Stimulated activated CD4-positive, alpha-beta T cell treated with anti-CD3 and anti-CD28 coated beads, Interleukin-2, amount 100 ng/mL, for 4 hours (primary cell): ENCODE data around the gene EXOC3L4.

Experiments
- DNase-seq: peaks from one replicate; pipeline ENCODE4 v3.0.0-alpha.2; 2020; ENCODE audit warnings: low read depth

The EXOC3L4 gene

DNA sequence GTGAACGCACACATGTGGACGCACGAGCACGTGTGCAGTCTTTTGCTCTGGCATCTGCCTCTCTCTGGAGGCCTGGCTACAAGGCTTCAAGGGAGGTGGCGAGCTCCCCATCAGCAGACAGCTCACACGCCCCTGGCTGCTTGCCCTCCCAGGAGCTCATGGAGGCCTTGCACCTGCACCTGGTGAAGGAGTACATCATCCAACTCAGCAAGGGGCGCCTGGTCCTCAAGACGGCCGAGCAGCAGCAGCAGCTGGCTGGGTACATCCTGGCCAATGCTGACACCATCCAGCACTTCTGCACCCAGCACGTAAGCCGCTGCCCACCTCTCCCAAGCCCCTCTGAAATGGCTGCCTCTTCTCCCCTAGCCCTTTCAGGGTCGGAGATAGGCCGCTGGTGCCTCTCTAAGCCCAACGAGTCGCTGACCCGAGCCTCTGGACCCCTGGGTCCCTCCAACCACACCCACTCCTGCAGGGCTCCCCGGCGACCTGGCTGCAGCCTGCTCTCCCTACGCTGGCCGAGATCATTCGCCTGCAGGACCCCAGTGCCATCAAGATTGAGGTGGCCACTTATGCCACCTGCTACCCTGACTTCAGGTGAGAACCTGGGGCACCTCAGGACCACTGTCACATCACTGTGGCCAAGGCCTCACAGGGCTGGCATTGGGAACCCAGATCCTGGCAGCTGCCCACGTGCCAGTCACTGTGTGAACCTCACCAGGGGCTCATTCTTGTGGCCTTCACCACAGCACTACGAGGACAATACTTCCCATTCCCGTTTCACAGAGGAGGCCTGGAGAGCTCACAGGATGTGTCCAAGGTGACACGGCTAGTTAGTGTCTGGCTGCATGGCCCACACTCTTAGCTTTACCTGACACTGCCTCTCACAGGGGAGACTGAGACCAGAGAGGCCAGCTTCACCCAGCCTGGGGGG lies 39.0 kb downstream of the EXOC3L4 start:
- DNase-seq, result no peak

DNA sequence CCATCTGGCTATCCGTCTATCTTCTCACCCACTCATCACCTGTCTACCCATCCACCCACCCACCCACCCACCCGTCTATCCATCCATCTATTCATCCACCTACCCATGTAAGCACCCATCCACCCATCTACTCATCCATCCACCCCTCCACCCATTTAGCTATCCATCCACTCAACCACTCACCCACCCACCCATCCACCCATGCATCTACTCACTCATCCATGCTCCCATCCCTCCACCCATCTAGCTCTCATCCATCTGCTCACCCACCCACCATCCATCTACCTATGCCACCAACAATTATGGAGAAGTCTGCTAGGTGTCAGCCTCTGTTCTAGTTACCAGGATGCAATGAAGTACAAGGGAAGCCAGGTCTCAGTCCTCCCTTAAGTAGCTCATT lies 39.9 kb downstream of the EXOC3L4 start:
- no peak for DNase-seq

DNA sequence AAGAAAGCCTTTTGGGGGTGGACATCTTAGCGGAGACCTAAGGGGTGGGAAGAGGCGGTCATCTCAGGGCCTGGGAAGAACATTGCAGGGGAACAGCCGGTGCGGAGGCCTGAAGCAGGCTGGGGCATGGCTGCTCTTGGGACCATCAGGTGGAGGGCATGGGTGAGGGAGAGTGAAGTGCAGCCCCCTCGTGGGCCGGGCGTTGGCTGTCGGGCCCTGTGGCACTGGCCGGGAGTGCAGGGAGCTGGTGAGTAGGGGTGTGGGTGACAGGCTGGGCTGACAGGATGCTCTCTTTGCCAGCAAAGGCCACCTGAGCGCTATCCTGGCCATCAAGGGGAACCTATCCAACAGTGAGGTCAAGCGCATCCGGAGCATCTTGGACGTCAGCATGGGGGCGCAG lies 40.4 kb downstream of the EXOC3L4 start:
- DNase-seq, result no peak

DNA sequence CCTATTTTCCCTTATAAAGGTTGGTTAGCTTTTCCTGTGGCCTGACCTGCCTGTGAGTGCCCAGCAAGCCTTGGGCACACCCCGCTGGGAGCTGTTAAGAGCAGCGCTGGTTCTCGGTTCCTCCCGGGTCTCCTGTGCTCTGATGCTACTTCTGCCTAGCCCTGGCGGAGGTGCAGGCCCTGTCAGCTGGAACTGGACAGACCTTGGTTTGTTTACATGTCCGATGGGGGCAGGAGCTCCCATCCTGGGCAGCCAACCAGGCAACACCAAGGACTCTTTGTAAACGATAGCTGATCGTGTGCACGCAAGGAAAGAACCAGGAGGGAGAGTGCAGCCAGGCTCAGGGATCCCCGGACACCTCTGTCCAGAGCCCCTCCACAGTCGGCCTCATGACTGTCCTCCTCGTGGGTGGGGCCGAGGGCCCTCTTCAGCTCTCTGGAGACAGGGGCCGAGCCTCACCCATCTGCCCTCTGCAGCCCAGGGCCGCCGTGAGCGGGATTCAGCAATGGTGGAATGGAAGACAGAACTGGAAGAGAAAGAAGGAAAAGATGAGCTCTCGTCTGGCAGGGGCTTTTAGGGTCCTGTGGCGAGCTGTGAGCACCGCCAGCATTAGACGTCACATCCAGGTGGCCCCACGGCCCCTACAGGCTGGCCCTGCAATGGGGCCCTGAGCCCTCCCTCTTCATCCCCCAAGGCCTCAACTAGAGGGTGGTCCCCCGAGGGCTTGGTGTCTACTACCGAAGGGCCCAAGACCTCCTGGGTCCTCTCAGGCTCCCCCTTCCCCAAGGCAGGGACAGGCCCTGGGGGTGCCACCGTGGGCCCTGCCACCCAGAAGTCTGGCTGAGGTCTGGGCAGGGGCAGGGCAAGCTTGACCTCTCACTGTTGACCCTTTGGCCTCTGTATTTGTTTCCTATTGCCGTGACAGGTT lies 41.1 kb downstream of the EXOC3L4 start:
- DNase-seq, result no peak

DNA sequence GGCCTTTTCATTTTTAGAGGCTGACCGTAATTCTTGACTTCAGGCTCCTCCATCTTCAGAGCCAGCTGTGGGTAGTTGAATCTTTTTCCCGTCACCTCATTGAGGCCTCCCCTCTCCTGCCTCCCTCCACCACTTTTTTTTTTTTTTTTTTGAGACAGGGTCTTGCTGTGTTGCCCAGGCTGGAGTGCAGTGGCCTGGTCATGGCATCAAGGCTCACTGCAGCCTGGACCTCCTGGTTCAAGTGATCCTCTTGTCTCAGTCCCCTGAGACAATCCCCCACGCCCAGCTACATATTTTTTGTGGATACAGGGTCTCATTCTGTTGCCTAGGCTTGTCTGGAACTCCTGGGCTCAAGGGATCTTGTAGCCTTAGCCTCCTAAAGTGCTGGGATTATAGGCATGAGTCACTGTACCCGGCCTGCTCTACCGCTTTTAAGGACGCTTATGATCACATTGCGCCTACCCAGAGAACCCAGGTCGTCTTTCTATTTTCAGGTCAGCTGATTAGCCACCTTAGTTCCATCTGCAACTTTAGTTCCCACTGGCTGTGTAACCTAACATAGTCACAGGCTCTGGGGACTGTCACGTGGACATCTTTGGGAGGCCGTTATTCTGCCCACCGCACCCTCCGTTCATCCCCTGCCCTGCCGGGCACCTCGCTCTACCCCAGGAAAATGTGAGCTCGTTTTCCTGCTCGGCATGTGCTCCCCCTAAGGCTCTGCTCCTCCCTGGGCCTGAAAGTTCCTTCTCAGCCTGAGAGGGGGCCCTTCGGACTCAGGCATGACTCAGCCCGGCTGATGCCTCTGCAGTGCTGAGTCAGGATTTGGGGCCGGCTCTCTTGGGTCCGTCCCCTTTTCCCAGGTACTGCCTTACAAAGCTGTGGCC lies 42.1 kb downstream of the EXOC3L4 start:
- no peak for DNase-seq

DNA sequence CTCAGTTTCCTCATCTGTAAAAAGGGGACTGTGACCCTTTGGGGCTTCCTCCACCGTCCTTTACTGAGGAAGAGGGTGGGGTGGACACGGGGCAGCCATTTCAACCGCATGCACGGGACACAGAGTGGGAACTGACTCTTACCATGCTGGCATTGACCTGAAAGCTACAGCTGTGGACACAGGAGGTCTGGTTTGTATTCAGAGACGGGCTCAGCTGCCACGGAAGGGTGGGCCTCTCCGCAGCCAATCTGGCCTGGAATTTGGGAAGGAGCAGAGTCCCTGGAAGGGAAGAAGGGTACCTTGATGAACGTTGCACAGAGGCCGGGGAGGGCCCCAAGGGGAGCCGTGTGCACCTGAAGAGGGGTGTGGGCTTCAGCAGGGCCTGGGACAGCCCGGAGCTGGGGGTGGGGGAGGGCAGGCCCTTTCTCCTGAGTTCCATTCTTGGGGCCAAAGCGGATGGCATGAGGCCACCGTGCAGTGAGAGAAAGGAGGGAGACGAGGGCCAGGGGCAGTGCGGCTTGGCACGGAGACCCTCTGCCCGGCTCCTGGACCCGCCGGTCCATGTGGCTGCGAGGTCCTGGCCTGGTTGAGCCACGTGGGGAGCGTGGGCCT lies 43.3 kb downstream of the EXOC3L4 start:
- no peak for DNase-seq

DNA sequence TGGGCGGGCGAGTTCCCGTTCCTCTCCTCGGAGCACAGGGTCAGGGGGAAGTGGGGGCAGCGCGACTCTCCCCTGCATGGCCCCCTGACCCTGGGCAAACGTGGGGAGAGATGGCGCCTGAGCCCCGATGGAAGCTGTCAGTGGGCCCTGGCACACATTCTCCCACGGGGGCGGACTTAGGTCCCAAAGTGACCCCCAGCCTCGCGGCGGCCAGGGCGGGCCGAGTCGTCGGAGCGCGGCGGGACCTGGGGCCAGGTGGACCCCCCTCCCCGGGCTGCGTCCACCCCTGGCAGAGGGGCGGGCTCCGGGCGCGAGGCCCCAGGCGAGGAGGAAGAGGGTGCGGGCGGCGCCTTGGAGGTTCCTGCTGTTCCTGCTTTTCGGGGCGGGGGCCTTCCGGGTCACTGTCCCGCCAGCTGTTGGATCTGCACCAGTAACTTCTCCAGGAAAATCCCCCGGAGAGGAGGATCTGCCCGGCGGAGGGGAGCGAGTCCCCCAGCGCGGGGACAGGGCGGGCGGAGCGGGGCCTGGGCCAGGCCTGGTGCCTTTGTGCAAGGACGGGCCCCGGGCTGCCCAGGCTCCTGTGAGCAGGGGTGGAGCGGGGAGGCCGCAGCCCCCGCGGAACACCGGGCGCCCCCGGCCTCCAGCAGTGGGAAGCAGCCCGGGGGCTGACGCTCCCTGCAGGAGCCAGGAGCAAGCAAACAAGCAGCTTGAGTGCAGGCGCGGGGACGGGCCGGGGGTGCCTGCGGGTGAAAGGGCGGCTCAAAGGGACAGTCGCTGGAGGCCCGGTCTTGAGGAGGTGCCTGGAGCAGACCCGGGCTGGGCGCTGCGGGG lies 44.0 kb downstream of the EXOC3L4 start:
- no peak for DNase-seq

DNA sequence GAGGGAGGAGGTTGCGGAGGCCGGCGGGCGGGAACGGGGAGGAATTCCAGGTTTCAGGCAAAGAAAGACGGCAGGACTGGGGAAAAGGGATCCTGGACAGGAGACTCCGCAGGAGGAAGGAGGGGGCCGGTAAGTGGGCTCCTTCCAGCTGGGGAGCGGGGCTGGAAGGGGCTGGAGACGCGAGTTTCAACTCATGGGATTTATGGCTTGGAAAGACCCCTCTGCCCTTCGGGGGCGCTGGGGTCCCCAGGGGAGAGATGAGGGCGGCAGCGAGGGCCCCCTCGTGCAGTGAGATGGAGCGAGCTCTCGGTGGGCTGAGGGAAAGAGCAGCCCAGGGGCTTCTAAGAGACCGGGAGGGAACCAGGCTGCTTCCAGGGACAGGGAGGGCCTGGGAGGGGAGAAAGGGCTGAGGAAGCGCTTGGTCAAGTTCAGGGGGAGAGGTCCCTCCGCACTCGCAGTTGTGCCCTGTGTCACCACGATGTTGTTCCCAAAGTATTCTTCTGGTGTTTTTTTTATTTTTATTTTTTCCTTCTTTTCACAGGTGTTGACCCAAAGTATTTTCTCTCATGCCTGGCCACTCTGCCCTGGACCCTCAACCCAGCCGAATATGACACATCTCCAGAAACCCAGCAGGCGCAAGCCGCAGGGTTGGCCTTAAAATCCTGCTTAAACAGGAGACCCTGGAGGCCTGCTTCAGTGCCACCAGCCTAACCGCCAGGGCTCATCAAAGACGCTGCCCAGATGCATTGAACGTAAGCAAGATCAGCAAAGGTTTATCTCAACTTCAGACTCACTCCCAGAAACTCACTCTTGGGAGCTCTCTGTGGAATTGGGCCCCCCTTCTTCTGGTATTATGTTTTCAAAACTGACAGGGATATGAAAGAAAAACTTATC lies 44.9 kb downstream of the EXOC3L4 start:
- DNase-seq, result no peak

DNA sequence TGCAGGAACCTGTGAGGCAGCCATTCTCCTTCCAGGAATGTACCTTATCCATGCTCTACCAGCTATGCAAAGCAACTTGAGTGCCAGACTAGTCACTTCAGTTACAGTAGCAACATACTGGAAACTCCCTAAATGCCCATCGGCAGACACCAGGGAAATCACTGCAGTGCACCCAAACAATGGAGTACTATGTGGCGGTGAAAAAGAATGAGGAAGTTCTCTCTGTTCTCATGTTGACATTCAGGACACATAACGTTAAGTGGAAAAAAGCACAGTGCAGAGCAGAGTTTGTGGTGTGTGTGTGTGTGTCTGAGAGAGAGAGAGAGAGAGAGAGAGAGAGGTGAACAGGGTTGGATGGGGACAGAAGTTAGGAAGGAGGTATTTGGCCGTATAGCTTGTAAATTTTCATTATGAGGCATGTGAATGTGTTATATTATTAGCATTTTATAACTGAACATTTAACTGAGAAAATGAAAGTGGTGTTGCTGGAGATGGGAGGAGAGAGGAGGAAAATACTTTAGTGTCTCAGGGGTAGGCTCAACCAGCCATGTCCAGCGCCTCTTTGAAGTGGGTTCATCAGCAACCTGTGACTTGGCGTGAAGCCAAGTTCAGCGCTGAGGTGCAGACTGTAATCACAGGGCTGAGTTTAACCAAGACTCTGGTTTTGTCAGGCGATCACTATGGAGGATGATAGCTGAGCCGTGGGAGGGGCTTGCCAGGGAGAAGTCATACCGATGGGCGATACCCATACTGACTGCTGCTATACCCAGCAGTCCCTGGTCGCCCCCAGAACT lies 46.0 kb downstream of the EXOC3L4 start:
- no peak for DNase-seq

DNA sequence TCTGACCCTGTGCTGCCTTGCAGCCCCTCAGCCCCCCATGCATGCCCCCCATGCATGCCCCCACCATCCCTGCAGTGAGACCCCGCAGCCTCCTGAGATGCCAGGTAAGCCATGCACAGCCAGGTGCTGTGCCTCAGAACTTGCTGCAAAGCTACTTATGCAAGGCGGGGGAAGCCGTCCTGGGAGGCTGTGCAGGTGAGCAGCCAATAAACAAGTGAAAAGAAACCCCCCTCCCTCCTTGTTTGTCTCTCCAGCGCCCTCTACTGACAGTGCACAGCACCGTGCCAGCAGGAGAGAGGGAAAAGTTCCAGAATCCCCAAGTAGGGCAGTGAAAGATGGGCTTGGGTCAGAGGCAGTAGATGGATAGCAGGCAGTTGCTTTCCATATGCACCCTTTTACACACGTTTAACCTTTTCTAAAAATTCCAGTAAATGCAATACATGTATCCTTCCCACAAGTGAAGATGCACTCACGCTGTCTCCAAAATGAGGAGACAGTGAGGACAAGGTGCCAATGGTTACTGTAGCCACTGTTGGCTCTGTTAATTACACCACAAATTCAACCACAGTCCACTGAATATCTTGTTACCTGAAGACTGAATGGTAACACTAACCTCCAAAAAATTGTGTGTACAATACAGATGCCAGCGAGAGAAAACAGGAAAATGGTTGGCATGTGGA lies 46.7 kb downstream of the EXOC3L4 start:
- DNase-seq, result no peak

DNA sequence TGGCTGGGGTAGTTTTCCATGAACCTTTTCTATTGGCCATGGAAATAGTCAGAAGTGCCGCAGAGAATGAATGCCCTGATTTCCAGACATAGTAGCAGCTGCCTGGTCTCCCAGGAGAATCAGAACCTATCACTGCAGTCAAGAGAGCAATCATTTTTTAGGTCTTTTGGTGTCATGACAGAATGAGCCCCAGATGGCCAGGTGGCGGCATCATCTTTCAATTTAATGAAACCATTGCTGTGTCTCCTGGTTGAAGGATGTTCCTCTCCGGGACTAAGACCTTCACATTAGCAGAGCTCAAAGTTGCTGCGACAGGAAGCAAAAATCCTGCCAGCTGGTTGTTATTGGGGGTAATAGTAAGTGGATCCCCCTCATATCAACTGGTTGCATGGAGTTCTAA lies 47.5 kb downstream of the EXOC3L4 start:
- no peak for DNase-seq

DNA sequence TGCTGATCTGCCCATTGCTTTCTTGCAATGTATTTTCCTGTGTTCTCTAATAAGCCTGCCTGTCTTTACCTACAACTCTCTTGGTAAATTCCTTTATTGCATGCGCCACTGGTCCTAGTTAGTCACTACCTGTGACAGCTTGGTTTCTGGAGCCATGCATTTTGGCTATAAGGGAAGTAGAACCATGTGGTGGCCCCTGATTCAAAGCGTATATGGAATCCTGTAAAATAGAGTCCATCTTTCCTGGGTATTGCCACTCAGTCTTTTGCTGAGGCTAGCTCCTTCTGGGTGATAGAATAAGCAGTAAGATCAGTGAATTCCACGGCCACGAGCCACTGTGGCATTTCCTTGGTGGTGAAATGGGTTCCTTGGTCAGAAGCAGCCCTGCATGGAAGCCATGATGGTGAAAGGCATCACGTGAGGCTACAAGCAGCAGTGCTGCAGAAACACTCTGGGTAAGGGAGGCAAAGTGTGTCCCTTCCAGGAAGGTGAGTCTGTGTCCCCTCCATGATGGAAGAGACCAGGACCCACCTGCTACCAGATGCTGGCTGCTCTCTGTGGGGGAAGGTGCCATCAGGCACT lies 48.3 kb downstream of the EXOC3L4 start:
- no peak for DNase-seq

DNA sequence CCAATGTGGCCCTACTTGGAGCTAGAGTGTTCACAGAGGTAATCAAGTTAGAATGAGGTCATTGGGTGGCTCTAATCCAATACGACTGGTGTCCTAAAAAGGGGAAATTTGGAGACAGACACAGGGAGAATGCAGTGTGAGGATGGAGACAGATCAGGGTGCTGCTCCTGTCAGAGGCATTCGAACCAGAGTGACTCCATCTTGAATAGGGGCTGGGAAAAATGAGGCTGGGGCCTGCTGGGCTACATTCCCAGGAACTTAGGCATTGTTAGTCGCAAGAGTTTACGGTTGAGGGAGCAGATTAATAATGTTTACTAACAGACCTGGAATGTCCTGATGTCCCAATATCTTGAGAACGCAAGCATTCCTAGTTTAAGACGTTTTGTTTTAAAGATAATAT lies 49.0 kb downstream of the EXOC3L4 start:
- no peak for DNase-seq

DNA sequence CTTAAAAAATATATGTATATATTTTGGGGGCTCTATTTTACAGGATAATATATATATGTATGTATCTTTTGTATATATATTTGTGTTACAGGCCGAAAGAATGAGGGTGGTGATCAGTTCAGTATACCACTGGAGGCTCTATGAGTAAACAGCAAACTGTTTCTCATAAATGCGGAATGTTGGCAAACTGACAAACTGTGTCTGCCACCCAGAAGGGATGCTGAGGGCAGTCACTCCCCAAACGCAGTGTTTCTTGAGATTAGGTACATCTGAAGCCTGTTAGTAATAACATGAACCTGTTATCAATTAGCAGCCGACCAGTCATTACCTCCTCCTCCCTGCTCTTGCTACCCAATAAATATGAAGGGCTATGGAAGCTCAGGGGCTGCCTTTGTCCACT lies 49.6 kb downstream of the EXOC3L4 start:
- DNase-seq, result no peak

DNA sequence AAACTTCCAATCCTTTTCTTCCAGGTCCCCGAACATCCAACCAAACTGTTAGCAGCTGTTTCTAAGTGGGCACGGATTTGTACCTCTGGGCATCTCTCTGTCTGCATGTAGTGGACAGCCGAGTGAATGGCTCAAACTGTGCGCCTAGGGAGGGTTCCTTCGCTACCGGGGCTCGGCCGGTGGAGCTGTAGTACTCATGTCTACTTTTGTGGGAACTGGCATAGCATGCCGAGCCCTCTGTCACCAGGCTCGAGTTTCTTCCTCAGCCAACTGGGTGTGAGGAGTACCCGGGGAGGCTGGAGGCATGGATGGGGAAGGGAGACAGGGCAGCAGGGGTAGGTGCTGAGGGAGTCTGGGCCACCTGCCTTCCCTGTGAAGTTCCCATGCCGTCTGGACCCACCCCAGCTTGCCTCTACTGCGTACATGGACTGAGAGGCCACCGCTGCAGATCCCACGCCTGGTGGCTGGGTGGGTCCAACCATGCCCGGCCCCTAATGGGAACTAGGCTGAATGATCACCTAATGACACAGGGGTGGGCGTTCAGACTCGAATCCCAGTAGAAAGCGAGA lies 51.7 kb downstream of the EXOC3L4 start:
- no peak for DNase-seq

DNA sequence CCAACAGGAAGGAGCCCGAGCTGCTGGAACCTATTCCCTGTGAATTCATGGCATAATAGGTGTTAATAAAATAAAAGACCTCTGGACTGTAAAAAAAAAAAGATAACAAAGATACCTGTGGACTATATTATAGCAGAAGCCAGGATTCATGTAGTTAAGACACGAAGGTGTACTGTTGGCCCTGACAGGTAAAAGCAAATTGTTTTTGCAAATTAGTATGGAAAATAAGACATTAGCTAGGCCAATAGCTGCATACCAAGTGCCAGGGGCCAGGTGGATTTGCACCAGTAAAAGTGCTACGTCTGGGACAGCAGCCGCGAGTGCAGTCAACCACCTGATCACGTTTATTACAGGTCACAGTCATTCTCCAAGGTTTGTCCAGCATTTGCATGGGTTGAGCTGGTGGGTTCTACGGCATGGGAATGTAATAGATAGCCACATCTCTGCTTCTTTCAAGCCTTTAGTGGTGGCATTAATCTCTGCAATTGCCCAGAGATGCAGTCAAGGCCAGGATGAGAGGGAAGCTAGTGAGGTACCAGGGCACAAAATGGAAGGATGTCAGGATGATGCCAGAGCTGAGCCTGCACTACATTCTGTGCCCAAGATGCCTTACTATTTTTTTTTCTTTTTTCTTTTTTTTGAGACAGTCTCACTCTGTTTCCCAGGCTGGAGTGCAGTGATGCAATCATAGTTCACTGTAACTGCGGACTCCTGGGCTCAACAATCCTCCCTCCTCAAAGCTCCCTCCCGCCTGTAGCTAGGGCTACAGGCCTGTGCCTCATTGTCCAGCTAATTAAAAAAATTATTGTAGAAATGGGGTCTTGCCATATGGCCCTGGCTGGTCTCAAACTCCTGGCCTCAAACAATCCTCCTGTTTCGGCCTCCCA lies 55.1 kb downstream of the EXOC3L4 start:
- DNase-seq, result no peak
